WTC11 (cell line): Measurements from ENCODE around the gene PRDX2.

Experiments
- CBFB ChIP-seq: sonication (generic); formaldehyde crosslinking; IDR thresholded peaks from 2 replicates; pipeline ENCODE4 v1.8.1; 2022; ENCODE audit warnings: mild to moderate bottlenecking, low read depth, missing genetic modification reagents
- CREB1 ChIP-seq: sonication (generic); formaldehyde crosslinking; IDR thresholded peaks from 2 replicates; pipeline ENCODE4 v1.8.0; 2023; ENCODE audit warnings: mild to moderate bottlenecking, missing genetic modification reagents
- CTCF ChIP-seq: fragments of 200-600 bp; IDR thresholded peaks from 2 replicates; pipeline ENCODE4 v1.8.0; 2022; ENCODE audit warnings: antibody characterized with exemption
- FOXK1 ChIP-seq: sonication (generic); formaldehyde crosslinking; IDR thresholded peaks from 2 replicates; pipeline ENCODE4 v1.8.0; 2022; ENCODE audit warnings: mild to moderate bottlenecking, moderate library complexity, missing genetic modification reagents
- IRF1 ChIP-seq: sonication (generic); formaldehyde crosslinking; IDR thresholded peaks from 2 replicates; pipeline ENCODE4 v1.8.0; 2023; ENCODE audit warnings: missing genetic modification reagents
- MAX ChIP-seq: sonication (generic); formaldehyde crosslinking; IDR thresholded peaks from 2 replicates; pipeline ENCODE4 v1.8.0; 2022; ENCODE audit warnings: mild to moderate bottlenecking, missing genetic modification reagents
- SMAD3 ChIP-seq: sonication (generic); formaldehyde crosslinking; IDR thresholded peaks from 2 replicates; pipeline ENCODE4 v1.8.0; 2022; ENCODE audit warnings: missing genetic modification reagents, mild to moderate bottlenecking, borderline replicate concordance
- SMAD4 ChIP-seq: sonication (generic); formaldehyde crosslinking; IDR thresholded peaks from 2 replicates; pipeline ENCODE4 v1.8.0; 2022; ENCODE audit warnings: mild to moderate bottlenecking, missing genetic modification reagents
- SP1 ChIP-seq: sonication (generic); formaldehyde crosslinking; conservative IDR thresholded peaks from 2 replicates; pipeline ENCODE4 v1.8.1; 2022; ENCODE audit warnings: missing genetic modification reagents
- USF1 ChIP-seq: sonication (generic); formaldehyde crosslinking; IDR thresholded peaks from 2 replicates; pipeline ENCODE4 v1.8.0; 2022; ENCODE audit warnings: mild to moderate bottlenecking, missing genetic modification reagents
- ZNF232 ChIP-seq: sonication (generic); formaldehyde crosslinking; IDR thresholded peaks from 2 replicates; pipeline ENCODE4 v1.8.0; 2022; ENCODE audit warnings: mild to moderate bottlenecking, missing genetic modification reagents

- TF ChIP-seq USF1 (CRISPR knock-in tag) (no peak), CREB1 (CRISPR knock-in tag) (no peak), CTCF (no peak), FOXK1 (CRISPR knock-in tag) (no peak), IRF1 (no peak), SMAD3 (CRISPR knock-in tag) (no peak), MAX (CRISPR knock-in tag) (no peak), SMAD4 (CRISPR knock-in tag) (no peak), SP1 (CRISPR knock-in tag) (no peak), ZNF232 (CRISPR knock-in tag) (no peak), CBFB (CRISPR knock-in tag) (no peak)
Observed at GRCh38 chr19:12836529-12836863, 34.9 kb upstream of the PRDX2 start.
